Large intestine (tissue), 3 donors: ENCODE results near the gene ZNF621. TPM values are rescaled to one million over a fixed set of nuclear protein-coding genes. Genes with fewer than 3 reads are reported as not detected.
A peak's percentile ranks its signal among the peaks of the same experiment; 100 is the strongest.

Source experiments
- DNase-seq, 2 donors: peaks; one replicate each; pipeline versions ENCODE4 v3.0.0 to v3.0.0-alpha.2; 2013
- H3K27ac ChIP-seq: one replicate; pipeline ENCODE4 v1.5.1; 2013; ENCODE audit warnings: low read length
- H3K27me3 ChIP-seq: 2 replicates; pipeline ENCODE4 v1.6.1; 2013; ENCODE audit warnings: low read length; ENCODE audit not compliant: control insufficient read depth, insufficient read depth
- H3K36me3 ChIP-seq: 2 replicates; pipeline ENCODE4 v1.6.1; 2013; ENCODE audit warnings: low read length; ENCODE audit not compliant: control insufficient read depth, insufficient read depth
- H3K4me1 ChIP-seq: one replicate; pipeline ENCODE4 v1.6.1; 2013; ENCODE audit warnings: low read length; ENCODE audit not compliant: control insufficient read depth, insufficient read depth
- H3K4me3 ChIP-seq: one replicate; pipeline ENCODE4 v1.5.1; 2013; ENCODE audit warnings: low read length
- H3K9me3 ChIP-seq: one replicate; pipeline ENCODE4 v1.6.1; 2013; ENCODE audit warnings: mild to moderate bottlenecking, low read depth, low read length, moderate library complexity; ENCODE audit not compliant: control insufficient read depth
- WGBS: methylation state at CpG from one replicate; pipeline ENCODE4 v1.1.5; 2013; ENCODE audit warnings: low lambda C conversion rate; ENCODE audit not compliant: insufficient coverage; 5-methylcytosine and 5-hydroxymethylcytosine counted together
- polyA plus RNA-seq: library from polyadenylated mRNA; unstranded; fragments of 120-200 nt; gene quantifications from one replicate; pipeline ENCODE4 v1.2.1, GENCODE V29; 2013

Gene ZNF621
- polyA plus RNA-seq, 1 donor = 20.7 TPM

- Histone ChIP-seq H3K4me3 (no peak overlapping the region), H3K27me3 (peaks cover 2% of the 10 kb centered on the region), H3K4me1 (no peaks in the 10 kb centered on the region), H3K27ac (no peak overlapping the region), H3K9me3 (no peaks in the 10 kb centered on the region), H3K36me3 (no peaks in the 10 kb centered on the region)
- WGBS = 40% methylated on average over 1 of the region's 4 CpGs
- DNase-seq = no peak
Observed at GRCh38 chr3:40576396-40576795, 51.6 kb downstream of the ZNF621 start.

DNA sequence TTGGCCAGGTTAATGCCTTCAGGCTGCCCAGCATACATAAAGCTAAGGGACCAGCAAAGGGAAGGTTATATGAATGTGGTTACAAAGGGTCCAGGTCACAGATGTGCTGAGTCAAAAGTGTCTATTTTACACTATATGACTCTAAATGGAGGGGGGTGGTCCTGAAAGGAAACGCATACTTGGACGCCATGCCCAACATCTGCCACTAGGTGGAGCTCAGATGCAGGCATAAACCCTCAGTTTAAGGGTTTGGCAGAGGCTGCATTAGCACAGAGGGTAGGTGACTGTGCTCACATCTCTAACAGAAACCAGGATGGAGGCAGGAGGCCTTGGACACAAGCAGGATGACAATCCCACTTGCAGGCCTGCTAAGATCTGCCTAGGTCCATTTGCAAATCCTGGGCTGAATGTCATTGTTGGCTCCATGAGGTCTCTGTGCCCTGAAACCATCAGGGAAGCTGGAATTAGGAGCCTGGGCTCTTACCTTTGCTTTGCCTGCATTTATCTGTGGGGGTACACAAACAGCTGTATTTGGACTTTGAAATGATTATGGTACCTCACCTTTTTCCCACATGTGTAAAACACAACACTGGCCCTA, 55.8 kb downstream of the ZNF621 start:
- Histone ChIP-seq H3K27ac (no peak overlapping the region), H3K4me1 (peaks cover 16% of the 10 kb centered on the region), H3K27me3 (no peaks in the 10 kb centered on the region), H3K9me3 (peaks cover 2% of the 10 kb centered on the region), H3K36me3 (no peaks in the 10 kb centered on the region), H3K4me3 (no peak overlapping the region)
- WGBS = no CpG with 5 or more reads among the region's 2 CpGs
- DNase-seq = peak; percentile 47 to 51

GRCh38 chr3:40581166-40581565, 56.4 kb downstream of the ZNF621 start:
- H3K27me3 ChIP-seq = no peaks in the 10 kb centered on the region
- WGBS = no CpG with 5 or more reads among the region's 1 CpG
- DNase-seq = no peak
- no peak overlapping the region for H3K4me3 ChIP-seq
- H3K9me3 ChIP-seq = peaks cover 2% of the 10 kb centered on the region
- no peak overlapping the region for H3K27ac ChIP-seq
- H3K36me3 ChIP-seq = no peaks in the 10 kb centered on the region
- H3K4me1 ChIP-seq = peaks cover 20% of the 10 kb centered on the region

DNA sequence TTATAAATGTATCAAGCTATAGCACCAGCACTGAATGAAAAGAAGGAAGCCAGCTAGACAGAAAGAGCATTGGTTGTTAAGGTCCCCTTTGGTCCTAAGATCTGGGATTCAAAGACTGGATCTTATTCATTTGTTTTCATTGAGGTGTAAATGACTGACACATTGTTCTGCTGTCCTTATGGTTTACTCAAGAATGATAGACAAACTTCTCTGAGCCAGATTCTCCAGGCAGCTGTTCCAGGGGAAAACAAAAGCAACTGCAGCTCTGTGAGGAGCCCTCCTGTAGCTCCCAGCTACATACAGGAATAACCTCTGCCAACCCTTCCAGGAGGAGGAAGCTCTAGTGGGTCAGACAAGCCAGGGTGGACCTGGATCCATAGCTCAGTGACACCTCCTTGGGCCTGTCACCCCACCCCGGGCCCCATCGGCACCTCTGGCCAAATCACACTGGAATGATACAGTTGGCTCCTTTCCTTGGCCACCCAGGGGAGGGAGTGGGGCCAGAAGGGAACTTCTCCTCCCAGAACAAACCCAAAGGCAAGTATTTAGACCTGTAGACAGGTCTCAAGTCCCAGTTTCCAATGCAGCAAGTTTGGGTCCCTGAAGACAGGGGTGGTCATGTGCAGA, 57.8 kb downstream of the ZNF621 start:
- H3K4me1 ChIP-seq = peaks cover 20% of the 10 kb centered on the region
- no peaks in the 10 kb centered on the region for H3K36me3 ChIP-seq
- no peak for DNase-seq
- no CpG with 5 or more reads among the region's 2 CpGs for WGBS
- H3K9me3 ChIP-seq = peaks cover 2% of the 10 kb centered on the region
- no peaks in the 10 kb centered on the region for H3K27me3 ChIP-seq
- H3K4me3 ChIP-seq = no peak overlapping the region
- no peak overlapping the region for H3K27ac ChIP-seq

DNA sequence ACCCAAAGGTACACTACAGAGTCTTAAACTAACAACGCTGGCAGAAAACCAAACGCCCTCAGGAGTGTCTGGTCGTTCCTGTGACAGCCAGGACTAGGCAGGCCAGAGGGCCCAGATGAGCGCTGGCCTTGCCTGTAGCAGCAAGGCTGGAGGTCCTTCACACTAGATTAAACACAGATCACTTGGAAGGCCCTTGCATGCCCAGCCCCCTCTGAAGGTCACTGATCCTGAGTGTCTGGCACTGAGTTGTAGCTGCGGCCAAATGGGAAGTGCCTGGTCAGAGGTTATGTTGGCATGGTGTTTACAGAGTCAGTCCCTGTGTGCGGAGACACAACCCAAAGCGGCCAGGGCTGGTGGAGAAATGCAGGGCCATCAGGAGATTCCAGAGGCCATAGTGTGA, 58.9 kb downstream of the ZNF621 start:
- no peaks in the 10 kb centered on the region for H3K36me3 ChIP-seq
- DNase-seq = no peak
- peaks cover 20% of the 10 kb centered on the region for H3K4me1 ChIP-seq
- H3K27me3 ChIP-seq = no peaks in the 10 kb centered on the region
- no CpG with 5 or more reads among the region's 7 CpGs for WGBS
- H3K4me3 ChIP-seq = no peak overlapping the region
- H3K9me3 ChIP-seq = peaks cover 5% of the 10 kb centered on the region
- H3K27ac ChIP-seq = no peak overlapping the region

DNA sequence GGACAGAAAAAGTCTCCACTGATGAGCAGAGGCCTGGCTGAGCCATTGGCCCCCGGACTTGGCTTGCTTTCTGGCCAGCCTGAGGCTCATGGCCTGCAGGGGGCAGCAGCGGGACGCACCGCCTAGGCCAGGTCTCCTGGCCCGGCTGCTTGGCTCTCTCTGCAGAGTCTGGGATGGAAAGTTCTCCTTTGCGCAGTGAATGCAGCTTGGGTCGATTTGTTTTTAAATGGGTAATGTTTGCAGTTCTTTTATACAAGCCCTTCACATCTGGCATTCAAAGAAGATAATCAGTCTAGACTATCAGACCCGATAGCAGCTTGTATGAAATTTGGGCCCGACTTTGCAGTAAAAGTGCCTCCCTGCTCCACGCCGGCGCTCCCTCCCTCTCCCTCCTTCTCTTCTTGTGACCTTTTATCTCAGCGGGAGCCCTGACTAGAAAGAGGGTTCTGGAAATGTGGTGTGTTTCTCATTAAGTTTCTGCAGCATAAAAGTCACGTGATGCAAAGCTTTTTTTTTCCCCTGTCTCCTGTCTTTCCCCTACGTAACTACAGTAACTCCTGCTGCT, 59.9 kb downstream of the ZNF621 start:
- Histone ChIP-seq H3K4me3 (no peak overlapping the region), H3K4me1 (peaks cover 20% of the 10 kb centered on the region), H3K9me3 (peaks cover 5% of the 10 kb centered on the region), H3K27me3 (no peaks in the 10 kb centered on the region), H3K27ac (peak overlapping the region; percentile 72), H3K36me3 (no peaks in the 10 kb centered on the region)
- WGBS = no CpG with 5 or more reads among the region's 15 CpGs
- peak; percentile 78 to 85 for DNase-seq

- H3K4me3 ChIP-seq = no peak overlapping the region
- no CpG with 5 or more reads among the region's 6 CpGs for WGBS
- DNase-seq = peak; percentile 47 to 70
- H3K36me3 ChIP-seq = no peaks in the 10 kb centered on the region
- peaks cover 20% of the 10 kb centered on the region for H3K4me1 ChIP-seq
- H3K27ac ChIP-seq = peak overlapping the region; percentile 72
- peaks cover 5% of the 10 kb centered on the region for H3K9me3 ChIP-seq
- H3K27me3 ChIP-seq = no peaks in the 10 kb centered on the region
Observed at GRCh38 chr3:40585381-40586016, 60.7 kb downstream of the ZNF621 start.

DNA sequence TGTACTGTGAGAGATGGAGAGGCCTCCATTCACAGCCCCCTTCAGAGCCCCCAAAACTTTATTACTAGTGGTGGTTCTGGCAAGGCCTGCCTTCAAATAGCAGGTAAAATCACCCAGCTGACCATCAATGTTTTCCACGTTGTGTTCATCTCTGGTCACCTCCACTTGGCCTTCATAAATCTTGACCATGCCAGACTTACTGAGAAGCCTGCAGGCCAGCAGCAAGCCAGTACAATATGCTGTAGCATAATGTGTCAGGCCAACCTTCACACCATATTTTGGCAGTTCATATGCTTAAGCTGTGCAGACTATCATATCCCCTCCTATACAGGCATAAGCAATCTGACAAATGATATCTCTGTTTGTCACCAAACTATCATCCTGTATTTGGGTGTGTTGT, 62.1 kb downstream of the ZNF621 start:
- H3K36me3 ChIP-seq = no peaks in the 10 kb centered on the region
- no CpG with 5 or more reads among the region's 1 CpG for WGBS

GRCh38 chr3:40588406-40588805, 63.6 kb downstream of the ZNF621 start:
- no peak for DNase-seq
- Histone ChIP-seq H3K9me3 (peaks cover 7% of the 10 kb centered on the region), H3K4me1 (peaks cover 20% of the 10 kb centered on the region), H3K27me3 (no peaks in the 10 kb centered on the region), H3K36me3 (no peaks in the 10 kb centered on the region), H3K27ac (no peak overlapping the region), H3K4me3 (no peak overlapping the region)
- WGBS = no CpG with 5 or more reads among the region's 5 CpGs

More for the DNA sequence above, 62.1 kb downstream of the ZNF621 start:
- no peak for DNase-seq
- no peak overlapping the region for H3K4me3 ChIP-seq
- peaks cover 20% of the 10 kb centered on the region for H3K4me1 ChIP-seq
- H3K27ac ChIP-seq = no peak overlapping the region
- H3K27me3 ChIP-seq = no peaks in the 10 kb centered on the region
- H3K9me3 ChIP-seq = peaks cover 7% of the 10 kb centered on the region
